Fibroblast of the aortic adventitia (primary cell): Measurements from ENCODE around the gene MEGF11. TPM values are rescaled to one million over a fixed set of nuclear protein-coding genes. Genes with fewer than 3 reads are reported as not detected.

ENCODE experiments used
- DNase-seq: peaks from one replicate; pipeline ENCODE4 v3.0.0-alpha.2; 2010; ENCODE audit warnings: low read depth
- H3K4me3 ChIP-seq: 2 replicates; pipeline ENCODE4 v1.5.1; 2011; ENCODE audit warnings: low read depth, mild to moderate bottlenecking, control low read depth, low read length, moderate library complexity
- CTCF ChIP-seq: IDR thresholded peaks from 2 replicates; pipeline ENCODE4 v1.5.1; 2011; ENCODE audit warnings: mild to moderate bottlenecking, low read length, control low read depth, inconsistent platforms; ENCODE audit not compliant: insufficient read depth
- total RNA-seq: library from RNA; depleted of rRNA; stranded (reverse); fragments of >200 nt; gene quantifications from 2 replicates; pipeline ENCODE4 v1.2.3, GENCODE V29; 2012; ENCODE audit warnings: low replicate concordance

Gene MEGF11
- total RNA-seq, 1 donor, result 0.36 TPM

- H3K4me3 ChIP-seq, result no peak overlapping the region
- no peak for TF ChIP-seq CTCF
- no peak for DNase-seq
These were observed 331.8 kb downstream of the MEGF11 start for GRCh38 chr15:65921780-65922179.

- no peak for TF ChIP-seq CTCF
- no peak overlapping the region for H3K4me3 ChIP-seq
- peak; percentile 39 for DNase-seq
These were observed 332.7 kb downstream of the MEGF11 start for GRCh38 chr15:65920825-65921309.

- no peak for TF ChIP-seq CTCF
- no peak overlapping the region for H3K4me3 ChIP-seq
- DNase-seq, result no peak
These were observed 333.4 kb downstream of the MEGF11 start for GRCh38 chr15:65920121-65920520.

GRCh38 chr15:65919353-65919752 is 334.2 kb downstream of the MEGF11 start:
- H3K4me3 ChIP-seq, result no peak overlapping the region
- TF ChIP-seq CTCF, result no peak
- no peak for DNase-seq

GRCh38 chr15:65918945-65919344 is 334.6 kb downstream of the MEGF11 start:
- no peak for DNase-seq
- H3K4me3 ChIP-seq, result no peak overlapping the region
- no peak for TF ChIP-seq CTCF

GRCh38 chr15:65918357-65918920 is 335.1 kb downstream of the MEGF11 start:
- no peak for TF ChIP-seq CTCF
- no peak for DNase-seq
- no peak overlapping the region for H3K4me3 ChIP-seq

- no peak for TF ChIP-seq CTCF
These were observed 335.6 kb downstream of the MEGF11 start for GRCh38 chr15:65917936-65918335.

More at GRCh38 chr15:65917936-65918335, 335.6 kb downstream of the MEGF11 start:
- DNase-seq, result no peak
- no peak overlapping the region for H3K4me3 ChIP-seq
